H1 (cell line): ENCODE results near the gene MYPN. TPM values are rescaled to one million over a fixed set of nuclear protein-coding genes. Genes with fewer than 3 reads are reported as not detected.

ENCODE experiments used
- CTCF ChIA-PET: fragments of 300-600 bp; sonication (Branson Sonifier 250); formaldehyde crosslinking; loops from one replicate; lab custom pipeline; 2021; ENCODE audit not compliant: partially characterized antibody; lab: Charles Lee
- POLR2A ChIA-PET: fragments of 300-600 bp; sonication (Branson Sonifier 250); formaldehyde crosslinking; loops from one replicate; lab custom pipeline; 2021; ENCODE audit warnings: inconsistent platforms; ENCODE audit not compliant: partially characterized antibody; lab: Charles Lee
- DNase-seq, 2 experiments: peaks; one replicate each; pipeline versions ENCODE4 v3.0.0 to v3.0.0-alpha.2; 2010 to 2022; ENCODE audit warnings: low spot score in 2 of 2, low read depth in 1 of 2, mixed read lengths in 1 of 2
- FAIRE-seq: peaks from 2 replicates; lab custom pipeline; 2011; peaks lifted over from hg19 to GRCh38; lab: Jason Lieb, UNC
- H2AFZ ChIP-seq: 2 replicates; pipeline ENCODE4 v1.8.1; 2012; ENCODE audit warnings: low read length, inconsistent platforms
- H2AK5ac ChIP-seq: 2 replicates; pipeline ENCODE4 v1.6.1; 2013; ENCODE audit warnings: low read depth, low read length
- H2BK120ac ChIP-seq: replicated peaks from 2 replicates; pipeline ENCODE3; 2013; ENCODE audit warnings: low read depth, low read length, inconsistent platforms
- H2BK12ac ChIP-seq: 2 replicates; pipeline ENCODE4 v1.6.1; 2013; ENCODE audit warnings: low read depth, low read length
- H2BK15ac ChIP-seq: 2 replicates; pipeline ENCODE4 v1.6.1; 2013; ENCODE audit warnings: low read length
- H2BK20ac ChIP-seq: 2 replicates; pipeline ENCODE4 v1.6.1; 2013; ENCODE audit warnings: low read length
- H2BK5ac ChIP-seq: 2 replicates; pipeline ENCODE4 v1.6.1; 2013; ENCODE audit warnings: low read depth, low read length
- H3K14ac ChIP-seq: 2 replicates; pipeline ENCODE4 v1.6.1; 2013; ENCODE audit warnings: inconsistent platforms; ENCODE audit not compliant: insufficient read length
- H3K18ac ChIP-seq: 2 replicates; pipeline ENCODE4 v1.6.1; 2013; ENCODE audit warnings: low read length; ENCODE audit errors: extremely low read depth
- H3K23ac ChIP-seq: 2 replicates; pipeline ENCODE4 v1.6.1; 2013; ENCODE audit warnings: inconsistent platforms; ENCODE audit not compliant: insufficient read length
- H3K23me2 ChIP-seq: 2 replicates; pipeline ENCODE4 v1.6.1; 2013; ENCODE audit warnings: low read depth, low read length
- H3K27ac ChIP-seq: 2 replicates; pipeline ENCODE4 v1.6.1; 2011; ENCODE audit warnings: low read depth, low read length, inconsistent platforms
- H3K27me3 ChIP-seq, 4 experiments: replicated peaks in 1 of 4; 1 replicate in 1 of 4; 2 replicates in 3 of 4; pipeline versions ENCODE4 v1.6.1 to v1.8.1; 2011 to 2013; ENCODE audit warnings: low read length in 3 of 4, mild to moderate bottlenecking in 3 of 4, inconsistent platforms in 2 of 4, mixed read lengths in 2 of 4, moderate library complexity in 1 of 4; ENCODE audit not compliant: control insufficient read depth in 3 of 4, insufficient read depth in 3 of 4; ENCODE audit errors: extremely low read depth in 1 of 4
- H3K36me3 ChIP-seq, 4 experiments: 2 replicates each; pipeline versions ENCODE4 v1.6.1 to v1.8.1; 2011 to 2013; ENCODE audit warnings: mild to moderate bottlenecking in 4 of 4, low read length in 3 of 4, moderate library complexity in 2 of 4, control low read depth in 1 of 4, inconsistent platforms in 1 of 4; ENCODE audit not compliant: insufficient read depth in 4 of 4, control insufficient read depth in 2 of 4
- H3K4ac ChIP-seq: replicated peaks from 2 replicates; pipeline ENCODE3; 2013; ENCODE audit warnings: low read length, low read depth, mixed read lengths, inconsistent platforms; ENCODE audit not compliant: insufficient read length
- H3K4me1 ChIP-seq, 4 experiments: replicated peaks in 1 of 4; 1 replicate in 1 of 4; 2 replicates in 3 of 4; pipeline versions ENCODE4 v1.6.1 to v1.8.1; 2011 to 2013; ENCODE audit warnings: low read length in 3 of 4, inconsistent platforms in 2 of 4, mixed read lengths in 1 of 4; ENCODE audit not compliant: insufficient read depth in 4 of 4, control insufficient read depth in 3 of 4
- H3K4me2 ChIP-seq, 2 experiments: 2 replicates each; pipeline versions ENCODE4 v1.6.1 to v1.8.1; 2011 to 2013; ENCODE audit warnings: low read depth in 2 of 2, low read length in 2 of 2, control low read depth in 1 of 2, inconsistent platforms in 1 of 2, mild to moderate bottlenecking in 1 of 2; ENCODE audit not compliant: insufficient read depth in 1 of 2
- H3K4me3 ChIP-seq, 4 experiments: fragments of 200-600, 300-600 bp in 1 of 4; sonication (generic), shearing (Covaris generic), sonication (Bioruptor Twin) in 1 of 4; 2 replicates each; pipeline versions ENCODE4 v1.5.1 to v1.8.1; 2011 to 2016; ENCODE audit warnings: low read length in 4 of 4, low read depth in 3 of 4, control low read depth in 2 of 4, inconsistent platforms in 2 of 4, mild to moderate bottlenecking in 2 of 4, mixed read lengths in 1 of 4, moderate library complexity in 1 of 4; ENCODE audit not compliant: insufficient read depth in 2 of 4; ENCODE audit errors: extremely low read depth in 1 of 4
- H3K56ac ChIP-seq: replicated peaks from 2 replicates; pipeline ENCODE3; 2013; ENCODE audit warnings: low read depth, mild to moderate bottlenecking, mixed read lengths, low read length, inconsistent platforms; ENCODE audit not compliant: insufficient read length
- H3K79me1 ChIP-seq: 2 replicates; pipeline ENCODE4 v1.6.1; 2013; ENCODE audit warnings: low read depth, low read length, control low read depth
- H3K79me2 ChIP-seq, 2 experiments: 2 replicates each; pipeline versions ENCODE4 v1.6.1 to v1.8.1; 2012 to 2013; ENCODE audit warnings: low read length in 2 of 2, mild to moderate bottlenecking in 2 of 2, inconsistent platforms in 1 of 2; ENCODE audit not compliant: insufficient read depth in 2 of 2, control insufficient read depth in 1 of 2
- H3K9ac ChIP-seq, 4 experiments: replicated peaks in 1 of 4; 1 replicate in 1 of 4; 2 replicates in 3 of 4; pipeline versions ENCODE4 v1.6.1 to v1.8.1; 2011 to 2013; ENCODE audit warnings: low read depth in 3 of 4, low read length in 3 of 4, control low read depth in 2 of 4, mild to moderate bottlenecking in 2 of 4, moderate library complexity in 2 of 4, inconsistent platforms in 1 of 4; ENCODE audit errors: extremely low read depth in 1 of 4
- H3K9me3 ChIP-seq, 2 experiments: 2 replicates each; pipeline versions ENCODE4 v1.6.1 to v1.8.1; 2012 to 2013; ENCODE audit warnings: mild to moderate bottlenecking in 2 of 2, moderate library complexity in 2 of 2, control low read depth in 1 of 2, inconsistent platforms in 1 of 2, low read depth in 1 of 2, low read length in 1 of 2, mixed read lengths in 1 of 2; ENCODE audit not compliant: insufficient read depth in 2 of 2
- H4K20me1 ChIP-seq, 2 experiments: replicated peaks in 1 of 2; 2 replicates each; pipeline versions ENCODE3 to v1.8.1; 2011 to 2013; ENCODE audit warnings: inconsistent platforms in 2 of 2, low read length in 2 of 2, mild to moderate bottlenecking in 1 of 2; ENCODE audit not compliant: insufficient read depth in 2 of 2, control insufficient read depth in 1 of 2
- H4K5ac ChIP-seq: 2 replicates; pipeline ENCODE4 v1.6.1; 2013; ENCODE audit warnings: low read length, low read depth, mixed read lengths, inconsistent platforms; ENCODE audit not compliant: insufficient read length
- H4K8ac ChIP-seq: 2 replicates; pipeline ENCODE4 v1.8.0; 2013; ENCODE audit warnings: mild to moderate bottlenecking, moderate library complexity, low read length, inconsistent platforms; ENCODE audit not compliant: insufficient read depth; ENCODE audit errors: extremely low read depth
- H4K91ac ChIP-seq: replicated peaks from 2 replicates; pipeline ENCODE3; 2013; ENCODE audit warnings: low read length, mixed read lengths, inconsistent platforms; ENCODE audit not compliant: insufficient read length
- CTBP2 ChIP-seq: IDR thresholded peaks from 2 replicates; pipeline ENCODE4 v1.7.0; 2011; ENCODE audit warnings: borderline replicate concordance, mild to moderate bottlenecking, moderate library complexity, mixed read lengths, low read length; ENCODE audit not compliant: insufficient read depth, insufficient read length
- E2F6 ChIP-seq: IDR thresholded peaks from 2 replicates; pipeline ENCODE4 v1.6.1; 2012; ENCODE audit warnings: inconsistent platforms
- FOSL1 ChIP-seq: IDR thresholded peaks from 2 replicates; pipeline ENCODE4 v1.6.1; 2011; ENCODE audit warnings: mild to moderate bottlenecking, low read depth, low read length, moderate library complexity; ENCODE audit not compliant: insufficient read depth
- JUND ChIP-seq: IDR thresholded peaks from 2 replicates; pipeline ENCODE4 v1.6.1; 2011; ENCODE audit warnings: mild to moderate bottlenecking, improper control_type of control experiment, low read length
- KDM4A ChIP-seq: IDR thresholded peaks from one replicate; pipeline ENCODE4 v1.7.1; 2012; ENCODE audit warnings: low read depth, mild to moderate bottlenecking, moderate library complexity, low read length, inconsistent platforms; ENCODE audit not compliant: severe bottlenecking
- KDM5A ChIP-seq: fragments of 200-600 bp; IDR thresholded peaks from 2 replicates; pipeline ENCODE4 v1.7.1; 2012; ENCODE audit warnings: mild to moderate bottlenecking, low read length, inconsistent platforms, mixed read lengths
- PHF8 ChIP-seq: fragments of 200-600 bp; sonication (generic); conservative IDR thresholded peaks from 2 replicates; pipeline ENCODE4 v1.7.1; 2012; ENCODE audit warnings: low read depth, mild to moderate bottlenecking, inconsistent platforms, low read length, moderate library complexity
- RBBP5 ChIP-seq: IDR thresholded peaks from 2 replicates; pipeline ENCODE4 v1.7.1; 2012; ENCODE audit warnings: low read depth, mild to moderate bottlenecking, inconsistent platforms, low read length, moderate library complexity, borderline replicate concordance
- RFX5 ChIP-seq: IDR thresholded peaks from 2 replicates; pipeline ENCODE4 v1.6.1; 2011; ENCODE audit warnings: low read depth, low read length, improper control_type of control experiment, borderline replicate concordance
- SP2 ChIP-seq: IDR thresholded peaks from 2 replicates; pipeline ENCODE4 v1.6.1; 2012; ENCODE audit warnings: mild to moderate bottlenecking, low read length, inconsistent platforms
- SRF ChIP-seq: IDR thresholded peaks from 2 replicates; pipeline ENCODE4 v1.6.1; 2011; ENCODE audit warnings: mild to moderate bottlenecking, low read depth, low read length, moderate library complexity
- TAF7 ChIP-seq: optimal IDR thresholded peaks from 2 replicates; pipeline ENCODE3; 2011; ENCODE audit warnings: low read depth, mild to moderate bottlenecking, inconsistent platforms, low read length, moderate library complexity, borderline replicate concordance
- YY1 ChIP-seq: IDR thresholded peaks from 2 replicates; pipeline ENCODE4 v1.6.1; 2011; ENCODE audit warnings: low read depth, mild to moderate bottlenecking, low read length
- ZNF274 ChIP-seq: IDR thresholded peaks from 2 replicates; pipeline ENCODE4 v1.7.0; 2012; ENCODE audit warnings: low read length, borderline replicate concordance; ENCODE audit errors: extremely low read depth
- WGBS, 2 experiments: shearing (Covaris generic) in 1 of 2; methylation state at CpG; one replicate each; pipeline versions ENCODE4 v1.1.6 to v1.1.7; 2013 to 2015; ENCODE audit warnings: low lambda C conversion rate in 2 of 2, mixed read lengths in 2 of 2, inconsistent platforms in 1 of 2, low coverage in 1 of 2, missing lambda C conversion rate in 1 of 2; ENCODE audit not compliant: insufficient replicate concordance in 2 of 2, insufficient coverage in 1 of 2, insufficient read length in 1 of 2; ENCODE audit errors: extremely low coverage in 1 of 2, missing lambda C conversion rate in 1 of 2; 5-methylcytosine and 5-hydroxymethylcytosine counted together
- polyA plus RNA-seq, 7 experiments: library from polyadenylated mRNA; depleted of rRNA in 3 of 7; stranded (reverse) in 5 of 7; unstranded in 2 of 7; fragments of >200 nt in 5 of 7; fragments of 200-250 nt in 2 of 7; gene quantifications; 1 replicate in 5 of 7; 2 replicates in 1 of 7; 4 replicates in 1 of 7; pipeline versions ENCODE4 v1.2.1 to v1.2.3, GENCODE V29; 2011 to 2013; ENCODE audit warnings: missing spikeins in 2 of 7, mixed read lengths in 2 of 7
- total RNA-seq: library from RNA; stranded (reverse); fragmentation: NEBNext Ultra II Directional; extraction: Animal tissue kit (Norgen Biotek cat#: 25700); gene quantifications from 2 replicates; pipeline ENCODE4 v1.2.1, GENCODE V29; 2021

MYPN gene
- total and polyA plus RNA-seq, 2 of the 8 experiments (the other 6 are each of a cell fraction or from before 2014, with no cell fraction given) = not detected

DNA sequence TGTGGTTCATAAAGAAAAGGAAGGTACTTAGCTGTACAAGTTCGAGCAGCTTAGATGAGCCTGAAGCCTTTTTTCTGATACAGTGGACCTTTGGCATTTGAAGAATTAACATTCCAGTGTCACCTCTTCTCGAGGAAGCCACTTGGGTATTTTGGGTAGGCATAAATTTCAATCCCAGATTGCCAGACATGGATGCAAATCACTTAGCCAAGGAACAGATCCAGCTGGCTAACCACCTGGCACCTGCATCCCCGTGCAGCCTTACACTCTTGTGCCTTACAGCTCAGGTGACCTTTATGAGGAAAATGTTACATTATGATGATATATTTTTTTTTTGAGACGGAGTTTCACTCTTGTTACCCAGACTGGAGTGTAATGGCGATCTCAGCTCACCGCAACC, 138.6 kb downstream of the MYPN start:
- Histone ChIP-seq H3K18ac (no peak overlapping the region), H3K14ac (no peak overlapping the region), H3K79me2 (no peaks in the 10 kb centered on the region), H3K23ac (no peak overlapping the region), H3K4me2 (no peak overlapping the region), H2BK5ac (no peak overlapping the region), H2BK120ac (no peak overlapping the region), H3K4me1 (peaks cover 0 to 11% (median 6%) of the 10 kb centered on the region in 4 experiments; a peak in 3 of 7 replicates), H3K9me3 (no peaks in the 10 kb centered on the region), H3K23me2 (no peaks in the 10 kb centered on the region), H3K56ac (no peak overlapping the region), H2BK12ac (no peak overlapping the region), H2BK15ac (no peak overlapping the region), H3K27ac (no peak overlapping the region), H3K27me3 (no peaks in the 10 kb centered on the region), H3K9ac (no peak overlapping the region), H4K8ac (no peak overlapping the region), H4K91ac (no peak overlapping the region), H3K36me3 (no peaks in the 10 kb centered on the region), H3K4me3 (no peak overlapping the region), H2AFZ (no peak overlapping the region), H4K5ac (no peak overlapping the region), H3K4ac (no peak overlapping the region), H3K79me1 (no peaks in the 10 kb centered on the region), H2BK20ac (no peak overlapping the region), H2AK5ac (no peak overlapping the region), H4K20me1 (no peaks in the 10 kb centered on the region)
- WGBS, 2 experiments = 93% methylated on average over 6 of the region's 6 CpGs; no CpG with 5 or more reads in 1 of the 2 experiments
- no peak for FAIRE-seq
- DNase-seq = no peak
- POLR2A ChIA-PET = interaction anchor here (1.6 to 1.8 kb wide), 2 partner anchors 84 to 85 kb away, joined by 3 to 4 read pairs; partner anchors contain the start of genes HNRNPH3 and PBLD
- CTCF ChIA-PET = interaction anchor here (1.5 to 2.3 kb wide), 5 partner anchors 12 to 101 kb away, joined by 5 to 8 read pairs (median 6); no protein-coding TSS in a partner anchor
- TF ChIP-seq SP2 (no peak), ZNF274 (no peak), RBBP5 (no peak), KDM5A (no peak), RFX5 (no peak), PHF8 (no peak), JUND (no peak), E2F6 (no peak), FOSL1 (no peak), YY1 (no peak), TAF7 (no peak), KDM4A (no peak), SRF (no peak), CTBP2 (no peak)
